SHP77 treated with DMSO at 0.1 percent for 48 hours (cell line): ENCODE data around the gene KIFBP.

Experiments used
- DNase-seq: peaks from one replicate; lab custom pipeline; 2025; lab: John Stamatoyannopoulos, UW

KIFBP gene

GRCh38 chr10:69051303-69051702 lies 62.7 kb downstream of the KIFBP start:
- no peak for DNase-seq

GRCh38 chr10:69051710-69052487 lies 63.3 kb downstream of the KIFBP start:
- no peak for DNase-seq

- no peak for DNase-seq
Measured at GRCh38 chr10:69052736-69053135, 64.1 kb downstream of the KIFBP start.

GRCh38 chr10:69055241-69055640 lies 66.6 kb downstream of the KIFBP start:
- DNase-seq, result no peak

- no peak for DNase-seq
Measured at GRCh38 chr10:69056129-69056528, 67.5 kb downstream of the KIFBP start.

- no peak for DNase-seq
Measured at GRCh38 chr10:69056536-69057260, 68.1 kb downstream of the KIFBP start.

- no peak for DNase-seq
Measured at GRCh38 chr10:69057261-69057950, 68.8 kb downstream of the KIFBP start.

GRCh38 chr10:69057951-69058297 lies 69.3 kb downstream of the KIFBP start:
- DNase-seq, result no peak

- no peak for DNase-seq
Measured at GRCh38 chr10:69060127-69060798, 71.7 kb downstream of the KIFBP start.

- DNase-seq, result no peak
Measured at GRCh38 chr10:69061305-69062161, 72.9 kb downstream of the KIFBP start.

- no peak for DNase-seq
Measured at GRCh38 chr10:69062901-69063300, 74.3 kb downstream of the KIFBP start.

- no peak for DNase-seq
Measured at GRCh38 chr10:69064762-69065328, 76.2 kb downstream of the KIFBP start.

GRCh38 chr10:69065406-69066361 lies 77.1 kb downstream of the KIFBP start:
- DNase-seq, result no peak
